CD4-positive, alpha-beta memory T cell (primary cell): ENCODE data around the gene HACD2. TPM values are rescaled to one million over a fixed set of nuclear protein-coding genes. Genes with fewer than 3 reads are reported as not detected.
"Not testable (repeated sequence)": the region's sequence is repeated elsewhere in the genome, so short reads cannot be mapped to it uniquely, and the experiment has no call there.

Source experiments
- CTCF ChIA-PET: fragments of 350-600 bp; sonication (Branson Sonifier 250); formaldehyde crosslinking; loops from one replicate; lab custom pipeline; 2021; ENCODE audit warnings: inconsistent platforms; ENCODE audit not compliant: partially characterized antibody; lab: Charles Lee
- POLR2A ChIA-PET: fragments of 350-600 bp; sonication (Branson Sonifier 250); formaldehyde crosslinking; loops from one replicate; lab custom pipeline; 2021; ENCODE audit not compliant: partially characterized antibody; lab: Charles Lee
- DNase-seq, 5 donors: peaks; one replicate each; pipeline versions ENCODE4 v3.0.0 to v3.0.0-alpha.2; 2020 to 2022; ENCODE audit warnings: mixed read lengths in 1 of 5
- H3K27ac ChIP-seq: one replicate; pipeline ENCODE4 v1.7.0; 2013; ENCODE audit warnings: low read depth, low read length
- H3K27me3 ChIP-seq: 2 replicates; pipeline ENCODE4 v1.7.0; 2013; ENCODE audit warnings: mild to moderate bottlenecking, low read length, moderate library complexity; ENCODE audit not compliant: insufficient read depth
- H3K36me3 ChIP-seq: 2 replicates; pipeline ENCODE4 v1.7.0; 2013; ENCODE audit warnings: mild to moderate bottlenecking, low read length, moderate library complexity; ENCODE audit not compliant: insufficient read depth
- H3K4me1 ChIP-seq: 2 replicates; pipeline ENCODE4 v1.7.0; 2013; ENCODE audit warnings: mild to moderate bottlenecking, low read length, moderate library complexity; ENCODE audit not compliant: insufficient read depth
- H3K4me3 ChIP-seq, 2 donors: one replicate each; pipeline ENCODE4 v1.7.0; 2013; ENCODE audit warnings: low read length in 2 of 2, mild to moderate bottlenecking in 1 of 2
- H3K9me3 ChIP-seq, 2 donors: one replicate each; pipeline ENCODE4 v1.7.0; 2013; ENCODE audit warnings: low read length in 2 of 2, control low read depth in 1 of 2; ENCODE audit not compliant: control insufficient read depth in 1 of 2
- H3K27ac Mint-ChIP-seq, 7 donors: one replicate each; pipeline ENCODE4 v1.8.0; 2020 to 2021; ENCODE audit warnings: mixed read lengths in 7 of 7, mild to moderate bottlenecking in 6 of 7, inconsistent platforms in 3 of 7, moderate library complexity in 3 of 7
- H3K27me3 Mint-ChIP-seq, 2 donors: one replicate each; pipeline ENCODE4 v1.8.0; 2020 to 2021; ENCODE audit warnings: mixed read lengths in 2 of 2
- H3K36me3 Mint-ChIP-seq, 2 donors: one replicate each; pipeline ENCODE4 v1.8.0; 2020 to 2021; ENCODE audit warnings: mixed read lengths in 2 of 2, inconsistent platforms in 1 of 2, mild to moderate bottlenecking in 1 of 2
- H3K4me1 Mint-ChIP-seq, 4 donors: one replicate each; pipeline ENCODE4 v1.8.0; 2020 to 2021; ENCODE audit warnings: mixed read lengths in 4 of 4, mild to moderate bottlenecking in 1 of 4
- H3K4me3 Mint-ChIP-seq, 8 donors: one replicate each; pipeline ENCODE4 v1.8.0; 2020 to 2021; ENCODE audit warnings: mixed read lengths in 8 of 8, mild to moderate bottlenecking in 7 of 8, moderate library complexity in 6 of 8, inconsistent platforms in 3 of 8
- H3K9me3 Mint-ChIP-seq, 8 donors: one replicate each; pipeline ENCODE4 v1.8.0; 2020 to 2021; ENCODE audit warnings: mixed read lengths in 8 of 8, mild to moderate bottlenecking in 5 of 8, inconsistent platforms in 3 of 8, moderate library complexity in 1 of 8
- intact Hi-C: fragments of 100-400 bp; cut with micrococcal nuclease; formaldehyde crosslinking; loops from one replicate; pipeline ENCODE4 v1.15.1; 2023
- polyA plus RNA-seq, 2 donors: library from polyadenylated mRNA; unstranded; fragments of 300-500 nt; fragmentation: Illumina TruSeq; gene quantifications; one replicate each; pipeline ENCODE4 v1.2.3, GENCODE V29; 2021
- total RNA-seq, 2 experiments: library from RNA; stranded (reverse); gene quantifications; one replicate each; pipeline ENCODE4 v1.2.3, GENCODE V29; 2021

The HACD2 gene
- total and polyA plus RNA-seq, 4 experiments from 2014 or later: 26.0 to 38.0 (median 28.2) TPM

- DNase-seq, CTCF ChIA-PET, H3K9me3 Mint-ChIP-seq, intact Hi-C loops, H3K27me3 ChIP-seq, H3K4me1 Mint-ChIP-seq, H3K36me3 ChIP-seq, H3K4me1 ChIP-seq, H3K27ac ChIP-seq, H3K4me3 ChIP-seq, H3K4me3 Mint-ChIP-seq, POLR2A ChIA-PET, H3K27me3 Mint-ChIP-seq, H3K27ac Mint-ChIP-seq, H3K9me3 ChIP-seq: not testable (repeated sequence)
- peaks cover 4 to 22% of the 10 kb centered on the region in 2 donors for H3K36me3 Mint-ChIP-seq
Observed at GRCh38 chr3:123600863-123601262, 16.0 kb upstream of the HACD2 start.

DNA sequence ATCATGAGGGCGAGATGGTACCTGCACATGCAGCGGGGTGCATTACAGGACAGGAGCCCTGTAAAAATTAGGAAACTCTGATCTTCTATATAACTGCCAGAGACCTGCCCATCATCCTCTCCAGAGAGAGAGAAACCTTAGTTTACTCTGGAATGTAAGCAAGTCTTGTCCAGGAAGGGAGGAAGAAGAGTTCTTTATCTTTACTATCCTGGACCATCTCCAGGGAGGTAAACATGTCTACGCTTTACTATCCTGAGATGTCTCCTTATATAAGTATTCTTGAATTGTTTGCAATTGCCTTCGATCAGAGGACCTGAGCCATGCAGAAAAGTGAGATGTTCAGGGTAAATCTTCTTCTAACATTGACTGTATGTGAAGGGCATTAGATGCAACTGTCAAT lies 12.7 kb upstream of the HACD2 start:
- Mint-ChIP-seq H3K4me1 (peaks cover 0 to 3% (median 2%) of the 10 kb centered on the region in 4 donors), H3K36me3 (peaks cover 7 to 31% of the 10 kb centered on the region in 2 donors), H3K4me3 (no peak overlapping the region), H3K27ac (no peak overlapping the region), H3K9me3 (no peaks in the 10 kb centered on the region), H3K27me3 (no peaks in the 10 kb centered on the region)
- no peak overlapping the region for H3K4me3 ChIP-seq
- intact Hi-C loops: no loop called here
- no peaks in the 10 kb centered on the region for H3K9me3 ChIP-seq
- DNase-seq: no peak
- H3K4me1 ChIP-seq: no peaks in the 10 kb centered on the region
- ChIA-PET POLR2A (no interaction called here), CTCF (no interaction called here)
- H3K27ac ChIP-seq: no peak overlapping the region
- no peaks in the 10 kb centered on the region for H3K27me3 ChIP-seq
- H3K36me3 ChIP-seq: no peaks in the 10 kb centered on the region

- intact Hi-C loops: no loop called here
- no peak overlapping the region for H3K4me3 Mint-ChIP-seq
- H3K9me3 Mint-ChIP-seq: peaks cover 0 to 12% (median 7%) of the 10 kb centered on the region in 8 donors
- Histone ChIP-seq H3K9me3 (peaks cover 0 to 3% of the 10 kb centered on the region in 2 donors), H3K27ac (no peak overlapping the region), H3K36me3 (no peaks in the 10 kb centered on the region), H3K4me1 (no peaks in the 10 kb centered on the region), H3K27me3 (no peaks in the 10 kb centered on the region), H3K4me3 (no peak overlapping the region)
- no peak for DNase-seq
- POLR2A ChIA-PET: interaction anchor here (1.6 kb wide), 1 partner anchor 10 kb away, joined by 4 read pairs; the partner anchor contains the start of gene HACD2
- no peaks in the 10 kb centered on the region for H3K27me3 Mint-ChIP-seq
- peaks cover 10 to 37% of the 10 kb centered on the region in 2 donors for H3K36me3 Mint-ChIP-seq
- CTCF ChIA-PET: interaction anchor here (0.6 kb wide), 1 partner anchor 18 kb away, joined by 3 read pairs; no protein-coding TSS in a partner anchor
- no peak overlapping the region for H3K27ac Mint-ChIP-seq
- H3K4me1 Mint-ChIP-seq: peaks cover 0 to 5% (median 3%) of the 10 kb centered on the region in 4 donors
Observed at GRCh38 chr3:123595396-123596180, 10.7 kb upstream of the HACD2 start.

GRCh38 chr3:123593381-123593780 lies 8.5 kb upstream of the HACD2 start:
- H3K36me3 Mint-ChIP-seq: peaks cover 11 to 37% of the 10 kb centered on the region in 2 donors
- peaks cover 0 to 3% of the 10 kb centered on the region in 2 donors for H3K9me3 ChIP-seq
- H3K9me3 Mint-ChIP-seq: peaks cover 0 to 21% (median 13%) of the 10 kb centered on the region in 8 donors
- ChIA-PET CTCF (no interaction called here), POLR2A (no interaction called here)
- intact Hi-C loops: no loop called here
- no peaks in the 10 kb centered on the region for H3K27me3 ChIP-seq
- H3K4me3 Mint-ChIP-seq: no peak overlapping the region
- no peak overlapping the region for H3K27ac Mint-ChIP-seq
- no peak overlapping the region for H3K27ac ChIP-seq
- no peaks in the 10 kb centered on the region for H3K4me1 ChIP-seq
- no peak overlapping the region for H3K4me3 ChIP-seq
- H3K4me1 Mint-ChIP-seq: peaks cover 0 to 5% (median 3%) of the 10 kb centered on the region in 4 donors
- DNase-seq: no peak
- no peaks in the 10 kb centered on the region for H3K27me3 Mint-ChIP-seq
- H3K36me3 ChIP-seq: no peaks in the 10 kb centered on the region

DNA sequence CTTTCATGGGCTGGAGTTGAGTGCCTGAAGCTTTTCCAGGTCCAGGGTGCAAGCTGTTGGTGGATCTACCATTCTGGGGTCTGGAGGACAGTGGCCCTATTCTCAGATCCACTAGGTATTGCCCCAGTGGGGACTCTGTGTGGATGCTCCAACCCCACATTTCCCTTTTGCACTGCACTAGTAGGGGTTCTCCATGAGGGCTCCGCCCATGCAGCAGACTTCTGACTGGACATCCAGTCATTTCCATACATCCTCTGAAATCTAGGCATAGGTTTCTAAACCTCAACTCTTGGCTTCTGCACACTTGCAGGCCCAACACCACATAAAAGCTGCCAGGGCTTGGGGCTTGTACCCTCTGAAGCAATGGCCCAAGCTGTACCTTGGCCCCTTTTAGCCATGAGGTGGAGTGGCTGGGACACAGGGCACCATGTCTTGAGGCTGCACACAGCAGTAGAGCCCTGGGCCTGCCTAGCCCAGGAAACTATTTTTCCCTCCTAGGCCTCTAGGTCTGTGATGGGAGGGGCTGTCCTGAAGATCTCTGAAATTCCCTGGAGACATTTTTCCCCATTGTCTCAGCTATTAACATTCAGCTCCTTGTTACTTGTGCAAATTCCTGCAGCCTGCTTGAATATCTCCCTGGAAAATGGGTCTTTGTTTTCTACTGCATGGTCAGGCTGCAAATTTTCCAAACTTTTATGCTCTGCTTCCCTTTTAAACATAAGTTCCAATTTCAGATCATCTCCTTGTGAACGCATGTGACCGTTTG lies 6.0 kb upstream of the HACD2 start:
- DNase-seq: no peak
- Histone ChIP-seq H3K4me1 (peaks cover 11% of the 10 kb centered on the region), H3K27me3 (no peaks in the 10 kb centered on the region), H3K36me3 (no peaks in the 10 kb centered on the region), H3K4me3 (no peak overlapping the region), H3K9me3 (peaks cover 0 to 3% of the 10 kb centered on the region in 2 donors), H3K27ac (no peak overlapping the region)
- Mint-ChIP-seq H3K4me1 (peaks cover 6 to 13% (median 8%) of the 10 kb centered on the region in 4 donors), H3K4me3 (no peak overlapping the region), H3K27ac (no peak overlapping the region), H3K9me3 (peaks cover 0 to 21% (median 13%) of the 10 kb centered on the region in 8 donors), H3K27me3 (no peaks in the 10 kb centered on the region), H3K36me3 (peaks cover 13 to 34% of the 10 kb centered on the region in 2 donors)
- intact Hi-C loops: no loop called here
- CTCF ChIA-PET: no interaction called here
- POLR2A ChIA-PET: no interaction called here

DNA sequence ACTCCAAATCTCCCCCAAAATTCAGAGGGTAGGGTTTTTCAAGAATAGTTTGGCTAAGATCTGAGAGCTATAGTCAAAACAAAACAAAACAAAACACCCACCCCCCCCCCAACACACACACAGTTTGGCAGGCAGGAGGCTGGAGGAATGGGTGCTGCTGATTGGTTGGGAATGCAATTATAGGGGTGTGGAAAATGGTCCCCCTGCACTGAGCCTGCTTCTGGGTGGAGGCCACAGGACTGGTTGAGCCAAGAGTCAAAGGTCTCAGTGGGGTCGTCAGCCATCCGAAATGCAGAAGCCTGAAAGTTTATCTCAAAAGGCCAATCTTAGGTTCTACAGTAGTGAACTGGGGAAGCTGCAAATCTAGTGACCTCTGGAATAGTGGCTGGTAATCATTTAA lies 2.5 kb upstream of the HACD2 start:
- Mint-ChIP-seq H3K9me3 (peaks cover 0 to 21% (median 13%) of the 10 kb centered on the region in 8 donors), H3K36me3 (peaks cover 13 to 23% of the 10 kb centered on the region in 2 donors), H3K4me3 (peak overlapping the region in 5 of 8 donors; percentile 26 to 58 (median 47)), H3K27me3 (no peaks in the 10 kb centered on the region), H3K4me1 (peaks cover 19 to 31% (median 21%) of the 10 kb centered on the region in 4 donors), H3K27ac (no peak overlapping the region)
- Histone ChIP-seq H3K27me3 (no peaks in the 10 kb centered on the region), H3K4me1 (peaks cover 32% of the 10 kb centered on the region), H3K4me3 (no peak overlapping the region), H3K9me3 (peaks cover 0 to 3% of the 10 kb centered on the region in 2 donors), H3K27ac (no peak overlapping the region), H3K36me3 (no peaks in the 10 kb centered on the region)
- POLR2A ChIA-PET: no interaction called here
- CTCF ChIA-PET: no interaction called here
- intact Hi-C loops: loop anchor here (10.0 kb wide), 1 partner anchor 1173 kb away; the partner anchor contains the start of gene WDR5B
- DNase-seq: no peak

GRCh38 chr3:123586968-123587367 lies 2.1 kb upstream of the HACD2 start:
- H3K9me3 Mint-ChIP-seq: peaks cover 0 to 21% (median 13%) of the 10 kb centered on the region in 8 donors
- peaks cover 20 to 33% (median 22%) of the 10 kb centered on the region in 4 donors for H3K4me1 Mint-ChIP-seq
- Histone ChIP-seq H3K9me3 (peaks cover 0 to 3% of the 10 kb centered on the region in 2 donors), H3K4me3 (no peak overlapping the region), H3K27me3 (no peaks in the 10 kb centered on the region), H3K36me3 (no peaks in the 10 kb centered on the region), H3K27ac (no peak overlapping the region), H3K4me1 (peaks cover 36% of the 10 kb centered on the region)
- H3K4me3 Mint-ChIP-seq: peak overlapping the region in 3 of 8 donors; percentile 47 to 58 (median 55)
- no peaks in the 10 kb centered on the region for H3K27me3 Mint-ChIP-seq
- ChIA-PET CTCF (no interaction called here), POLR2A (no interaction called here)
- intact Hi-C loops: loop anchor here (10.0 kb wide), 1 partner anchor 1172 kb away; the partner anchor contains the start of gene WDR5B
- no peak for DNase-seq
- peaks cover 13 to 19% of the 10 kb centered on the region in 2 donors for H3K36me3 Mint-ChIP-seq
- H3K27ac Mint-ChIP-seq: no peak overlapping the region
